Chondrocyte (in vitro differentiated cells): Measurements from ENCODE around the gene RASA4. TPM values are rescaled to one million over a fixed set of nuclear protein-coding genes. Genes with fewer than 3 reads are reported as not detected.
"Not testable (repeated sequence)": the region's sequence is repeated elsewhere in the genome, so short reads cannot be mapped to it uniquely, and the experiment has no call there.

ENCODE experiments used
- DNase-seq: peaks from one replicate; pipeline ENCODE4 v3.0.0; 2021; ENCODE audit warnings: mixed read lengths, low spot score
- H3K27ac Mint-ChIP-seq: one replicate; pipeline ENCODE4 v1.8.0; 2021; ENCODE audit warnings: mild to moderate bottlenecking, moderate library complexity, mixed read lengths; ENCODE audit not compliant: unreplicated experiment
- H3K27me3 Mint-ChIP-seq: 2 replicates; pipeline ENCODE4 v1.8.0; 2021; ENCODE audit warnings: low read depth, mixed read lengths
- H3K36me3 Mint-ChIP-seq: 2 replicates; pipeline ENCODE4 v1.8.0; 2021; ENCODE audit warnings: low read depth, mixed read lengths
- H3K4me1 Mint-ChIP-seq: 2 replicates; pipeline ENCODE4 v1.8.0; 2021; ENCODE audit warnings: low read depth, mild to moderate bottlenecking, mixed read lengths
- H3K4me3 Mint-ChIP-seq: one replicate; pipeline ENCODE4 v1.8.0; 2021; ENCODE audit warnings: mild to moderate bottlenecking, moderate library complexity, mixed read lengths; ENCODE audit not compliant: unreplicated experiment
- H3K9me3 Mint-ChIP-seq: 2 replicates; pipeline ENCODE4 v1.8.0; 2021; ENCODE audit warnings: low read depth, mixed read lengths
- total RNA-seq: library from RNA; stranded (reverse); gene quantifications from 3 replicates; pipeline ENCODE4 v1.2.1, GENCODE V29; 2021

RASA4 gene
- total RNA-seq, 1 donor from 2014 or later = 24.0 TPM

- DNase-seq, H3K27ac Mint-ChIP-seq, H3K4me3 Mint-ChIP-seq, H3K27me3 Mint-ChIP-seq, H3K36me3 Mint-ChIP-seq, H3K4me1 Mint-ChIP-seq, H3K9me3 Mint-ChIP-seq: not testable (repeated sequence)
Observed at GRCh38 chr7:102532127-102532526, 84.4 kb downstream of the RASA4 start.

- DNase-seq, H3K36me3 Mint-ChIP-seq, H3K27me3 Mint-ChIP-seq, H3K4me1 Mint-ChIP-seq, H3K27ac Mint-ChIP-seq, H3K4me3 Mint-ChIP-seq, H3K9me3 Mint-ChIP-seq: not testable (repeated sequence)
Observed at GRCh38 chr7:102531583-102531982, 85.0 kb downstream of the RASA4 start.

- H3K9me3 Mint-ChIP-seq, H3K4me1 Mint-ChIP-seq, H3K36me3 Mint-ChIP-seq, H3K4me3 Mint-ChIP-seq, H3K27ac Mint-ChIP-seq, DNase-seq, H3K27me3 Mint-ChIP-seq: not testable (repeated sequence)
Observed at GRCh38 chr7:102527822-102528793, 88.4 kb downstream of the RASA4 start.

GRCh38 chr7:102527182-102527581 lies 89.4 kb downstream of the RASA4 start:
- H3K27me3 Mint-ChIP-seq, H3K4me3 Mint-ChIP-seq, H3K36me3 Mint-ChIP-seq, DNase-seq, H3K4me1 Mint-ChIP-seq, H3K9me3 Mint-ChIP-seq: not testable (repeated sequence)
- peak overlapping the region; percentile 77 for H3K27ac Mint-ChIP-seq

- H3K4me3 Mint-ChIP-seq, DNase-seq, H3K9me3 Mint-ChIP-seq, H3K27ac Mint-ChIP-seq, H3K27me3 Mint-ChIP-seq, H3K4me1 Mint-ChIP-seq, H3K36me3 Mint-ChIP-seq: not testable (repeated sequence)
Observed at GRCh38 chr7:102524803-102525202, 91.8 kb downstream of the RASA4 start.

Other genes starting within 250 kb of the RASA4 start
- gene PRKRIP1, start 220.4 kb downstream of the RASA4 start, total RNA-seq = 23.2 to 25.5 TPM (median 25.3 TPM) in 3 replicates
- gene ORAI2, start 183.2 kb downstream of the RASA4 start, total RNA-seq = 47.4 to 55.1 TPM (median 54.0 TPM) in 3 replicates
- 6.9 to 12.2 TPM (median 9.2 TPM) in 3 replicates for gene ALKBH4, start 151.9 kb downstream of the RASA4 start, total RNA-seq
- gene LRWD1, start 151.8 kb downstream of the RASA4 start, total RNA-seq = 16.1 to 18.5 TPM (median 16.7 TPM) in 3 replicates
- gene POLR2J, start 137.8 kb downstream of the RASA4 start, total RNA-seq = 33.1 to 41.0 TPM (median 36.6 TPM) in 3 replicates
- gene RASA4B, start 99.0 kb downstream of the RASA4 start, total RNA-seq = 7.5 to 12.3 TPM (median 9.9 TPM) in 3 replicates
- gene UPK3BL2, start 73.1 kb downstream of the RASA4 start, total RNA-seq = 3.3 to 4.0 TPM (median 3.3 TPM) in 3 replicates
- not detected in 3 replicates for gene SPDYE2, start 65.5 kb downstream of the RASA4 start, total RNA-seq
- gene POLR2J3, start 44.2 kb downstream of the RASA4 start, total RNA-seq = 6.7 to 17.9 TPM (median 9.9 TPM) in 3 replicates
- 11.7 to 29.6 TPM (median 14.8 TPM) in 3 replicates for gene UPK3BL1, start 26.0 kb upstream of the RASA4 start, total RNA-seq
- not detected in 3 replicates for gene SPDYE2B, start 33.6 kb upstream of the RASA4 start, total RNA-seq
- 1.5 to 5.1 TPM (median 2.9 TPM) in 3 replicates for gene POLR2J2, start 54.9 kb upstream of the RASA4 start, total RNA-seq
- gene FAM185A, start 132.2 kb upstream of the RASA4 start, total RNA-seq = 5.6 to 7.5 TPM (median 5.8 TPM) in 3 replicates